Ishikawa (cell line): ENCODE data around the gene TAL1.

Source experiments
- CEBPB ChIP-seq: IDR thresholded peaks from 2 replicates; pipeline ENCODE4 v1.6.1; 2012
- CREB1 ChIP-seq: IDR thresholded peaks from 2 replicates; pipeline ENCODE4 v1.6.1; 2012; ENCODE audit warnings: low read depth
- EGR1 ChIP-seq: IDR thresholded peaks from 2 replicates; pipeline ENCODE4 v1.6.1; 2012
- EP300 ChIP-seq: IDR thresholded peaks from 2 replicates; pipeline ENCODE4 v1.6.1; 2012; ENCODE audit warnings: borderline replicate concordance
- MAX ChIP-seq: IDR thresholded peaks from 2 replicates; pipeline ENCODE4 v1.6.1; 2012
- RAD21 ChIP-seq: IDR thresholded peaks from 2 replicates; pipeline ENCODE4 v1.6.1; 2012; ENCODE audit warnings: low read depth
- REST ChIP-seq: IDR thresholded peaks from 2 replicates; pipeline ENCODE4 v1.6.1; 2012; ENCODE audit warnings: low read depth, mild to moderate bottlenecking
- TAF1 ChIP-seq: IDR thresholded peaks from 2 replicates; pipeline ENCODE4 v1.6.1; 2012; ENCODE audit warnings: low read depth, mild to moderate bottlenecking
- TCF12 ChIP-seq: IDR thresholded peaks from 2 replicates; pipeline ENCODE4 v1.6.1; 2012; ENCODE audit warnings: low read depth
- TEAD4 ChIP-seq: IDR thresholded peaks from 2 replicates; pipeline ENCODE4 v1.6.1; 2012
- YY1 ChIP-seq: IDR thresholded peaks from 2 replicates; pipeline ENCODE4 v1.6.1; 2012; ENCODE audit warnings: low read depth

- TF ChIP-seq REST (no peak), RAD21 (no peak), EP300 (no peak), MAX (no peak), TAF1 (no peak), CREB1 (no peak), CEBPB (no peak), TEAD4 (no peak), TCF12 (no peak), YY1 (no peak), EGR1 (no peak)
Measured at GRCh38 chr1:47280142-47280541, 48.1 kb upstream of the TAL1 start.
